Activated CD4-positive, alpha-beta T cell treated with anti-CD3 and anti-CD28 coated beads, Interleukin-2, amount 50 U/mL, for 16 hours (primary cell): Measurements from ENCODE around the gene CACNB2.

Source experiments
- DNase-seq: peaks from one replicate; pipeline ENCODE4 v3.0.0-alpha.2; 2020

Gene CACNB2

DNA sequence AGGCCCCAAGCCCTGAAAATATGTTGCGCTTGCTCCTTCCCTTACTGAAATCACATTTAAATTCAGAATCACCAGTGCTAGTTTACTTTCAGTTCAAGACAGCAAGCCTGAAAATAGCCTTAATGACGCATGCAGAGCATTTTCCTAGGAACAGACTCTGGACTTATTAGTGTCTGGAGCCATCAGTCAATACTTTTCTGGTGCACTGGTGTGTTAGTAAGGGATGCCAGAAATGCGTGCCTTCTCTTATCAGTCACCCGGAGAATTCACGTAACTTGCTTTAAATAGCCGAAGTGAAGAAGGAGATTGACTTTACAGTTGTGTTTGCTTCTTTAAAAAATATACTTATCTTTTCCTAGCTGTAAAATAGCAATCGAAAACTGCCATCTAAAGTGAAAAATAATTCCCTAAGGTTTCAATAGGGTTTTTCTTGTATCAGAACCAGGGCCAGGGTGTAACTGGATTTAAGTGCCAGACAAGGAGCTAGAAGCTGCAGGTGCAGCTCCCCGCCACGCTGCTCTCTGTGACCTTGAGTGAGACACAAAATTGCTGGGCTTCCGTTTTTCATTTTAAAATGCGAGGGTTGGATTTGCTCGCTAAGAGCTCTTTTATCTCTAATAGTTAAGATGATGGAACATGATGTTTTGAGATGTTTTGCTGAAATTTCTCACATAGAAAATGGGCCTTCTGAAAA, 333.3 kb downstream of the CACNB2 start:
- DNase-seq: no peak

GRCh38 chr10:18474118-18474455, 333.9 kb downstream of the CACNB2 start:
- DNase-seq: no peak

GRCh38 chr10:18476076-18476647, 335.9 kb downstream of the CACNB2 start:
- no peak for DNase-seq

DNA sequence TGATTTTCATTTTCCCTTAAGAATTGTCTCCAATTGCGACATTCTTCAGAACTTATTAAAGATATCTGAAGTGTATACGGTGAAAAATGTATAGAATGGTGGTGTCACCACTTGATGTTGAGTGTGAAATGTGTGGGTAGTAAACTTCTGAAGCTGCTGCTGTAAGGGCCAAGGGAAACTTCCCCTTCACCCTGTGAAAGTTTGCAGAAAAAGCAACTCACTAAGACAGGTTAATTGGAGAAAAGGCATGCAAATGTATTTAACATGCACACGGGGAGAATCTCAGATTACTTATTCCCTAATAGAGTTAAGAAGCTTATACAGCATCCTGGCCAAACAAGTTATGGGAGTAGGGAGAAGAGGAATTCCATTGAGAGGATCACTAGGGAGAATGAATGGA, 338.1 kb downstream of the CACNB2 start:
- DNase-seq: no peak

- no peak for DNase-seq
These were observed 339.3 kb downstream of the CACNB2 start for GRCh38 chr10:18479502-18479901.

DNA sequence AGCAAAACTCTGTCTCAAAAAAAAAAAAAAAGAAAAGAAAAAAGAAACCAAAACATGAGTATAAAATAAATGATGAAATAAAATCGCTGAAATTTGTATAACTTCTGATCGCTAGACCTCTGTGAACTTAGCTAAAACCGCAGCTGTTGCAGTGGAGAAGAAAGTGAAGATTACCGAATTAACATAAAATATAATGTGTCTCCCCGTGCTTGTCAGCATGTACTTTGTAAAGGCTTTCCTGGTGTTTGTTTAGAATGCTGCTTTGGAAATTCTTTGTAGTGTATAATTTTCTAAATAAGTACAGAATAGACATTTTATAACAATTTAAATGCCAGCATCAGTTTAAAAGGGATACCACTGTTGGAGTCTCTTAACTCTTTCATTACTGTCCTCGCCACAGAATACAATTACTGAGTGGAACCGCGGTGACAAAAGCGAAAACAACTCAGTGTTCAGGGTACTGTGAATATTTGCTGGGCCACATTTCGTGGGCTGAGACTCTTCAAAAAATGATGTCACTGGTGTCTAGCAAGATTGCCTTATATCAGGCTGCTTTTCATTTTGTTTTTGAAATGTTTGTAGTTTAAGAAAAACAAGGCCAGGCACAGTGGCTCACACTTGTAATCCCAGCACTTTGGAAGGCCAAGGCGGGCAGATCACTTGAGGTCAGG, 343.4 kb downstream of the CACNB2 start:
- no peak for DNase-seq

DNA sequence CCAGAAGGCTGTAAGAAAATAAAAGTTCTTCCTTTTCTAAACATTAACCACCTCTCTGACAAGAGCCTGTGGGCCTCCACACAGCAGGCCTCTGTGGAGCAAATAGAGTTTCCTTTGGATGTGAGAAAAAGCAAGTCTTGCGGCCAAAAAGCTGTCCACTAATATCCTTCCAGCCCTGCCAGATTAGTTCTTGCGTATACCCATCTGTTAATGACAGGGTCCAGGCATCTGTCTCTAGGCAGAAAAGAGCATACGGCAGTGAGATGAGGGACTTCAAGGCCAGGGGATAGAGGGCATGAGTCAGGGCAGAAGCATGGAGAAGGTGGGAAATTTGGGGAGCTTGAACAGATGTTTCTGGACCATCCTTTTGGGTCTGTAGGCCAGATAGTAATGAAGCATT, 346.2 kb downstream of the CACNB2 start:
- DNase-seq: no peak

DNA sequence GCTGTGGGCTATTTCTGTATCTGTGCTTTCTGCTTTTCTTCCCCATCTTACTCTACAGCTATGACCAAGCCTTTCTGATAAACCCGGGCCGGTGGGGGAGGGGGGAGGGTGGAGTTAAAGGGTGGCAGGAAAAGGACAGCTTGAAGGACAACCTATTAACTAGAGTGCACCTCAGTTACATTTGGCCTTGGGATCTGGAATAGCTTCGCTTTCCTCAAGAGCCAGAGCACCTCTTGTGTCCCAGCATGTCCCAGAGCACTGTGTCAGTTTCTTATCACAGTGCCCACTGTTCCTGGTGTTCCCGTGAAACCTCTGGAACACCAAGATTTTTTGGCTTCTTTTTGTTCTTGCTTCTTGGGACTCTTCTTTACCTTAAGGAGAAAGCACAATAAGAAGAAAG, 350.5 kb downstream of the CACNB2 start:
- DNase-seq: no peak

GRCh38 chr10:18497806-18498369, 357.7 kb downstream of the CACNB2 start:
- DNase-seq: no peak

DNA sequence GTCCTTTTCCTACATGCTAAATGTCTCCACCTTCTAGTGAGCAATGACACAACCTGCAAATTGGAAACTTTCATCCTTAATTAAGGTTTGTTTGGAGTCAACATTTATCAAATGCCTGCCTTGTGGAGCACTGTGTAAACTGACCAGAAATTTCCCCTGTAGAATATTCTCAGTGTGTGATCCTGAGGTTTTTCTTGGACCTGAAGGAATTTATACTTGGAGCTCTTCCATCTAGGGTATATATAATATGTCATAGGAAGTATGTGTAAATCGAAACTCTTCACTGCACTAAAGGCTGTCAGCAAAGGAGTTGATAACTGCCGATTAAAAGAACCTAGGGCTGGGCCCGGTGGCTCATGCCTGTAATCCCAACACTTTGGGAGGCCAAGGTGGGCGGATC, 358.8 kb downstream of the CACNB2 start:
- no peak for DNase-seq

DNA sequence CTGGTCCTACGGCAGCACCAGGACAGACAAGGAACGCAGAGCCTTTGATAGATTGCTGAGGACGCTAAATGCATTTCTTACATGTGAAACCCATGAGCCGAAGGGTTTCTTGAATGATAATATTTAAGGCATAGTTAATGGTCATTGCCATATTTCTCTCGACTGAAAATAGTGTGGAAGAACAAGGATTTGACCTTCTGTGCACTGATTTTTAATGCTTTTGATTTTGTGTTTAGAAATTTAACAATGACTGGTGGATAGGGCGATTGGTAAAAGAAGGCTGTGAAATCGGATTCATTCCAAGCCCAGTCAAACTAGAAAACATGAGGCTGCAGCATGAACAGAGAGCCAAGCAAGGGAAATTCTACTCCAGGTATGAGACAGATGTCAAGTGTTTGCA, 360.4 kb downstream of the CACNB2 start:
- DNase-seq: no peak

- DNase-seq: peak; percentile 31
These were observed 361.0 kb downstream of the CACNB2 start for GRCh38 chr10:18501198-18501597.

DNA sequence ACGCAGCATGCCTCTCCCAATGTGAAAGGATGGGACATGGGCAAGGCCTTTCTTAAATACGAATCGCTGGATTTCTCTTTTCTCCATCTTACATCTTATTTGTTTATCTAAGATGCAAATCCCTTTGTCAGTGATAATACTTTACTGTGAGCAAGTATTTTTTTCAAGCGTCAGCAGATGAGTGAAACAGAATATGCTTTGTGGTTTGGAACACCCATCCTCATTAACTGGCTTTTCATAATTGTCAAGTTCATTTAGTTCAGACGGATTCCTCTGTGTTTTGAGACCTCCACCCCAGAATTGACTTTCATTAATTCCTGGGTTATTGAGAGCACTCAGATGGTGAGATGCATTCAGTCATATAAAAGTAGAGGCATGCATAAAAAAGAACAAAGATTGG, 361.4 kb downstream of the CACNB2 start:
- peak; percentile 1 for DNase-seq

- no peak for DNase-seq
These were observed 363.9 kb downstream of the CACNB2 start for GRCh38 chr10:18504161-18504560.

- no peak for DNase-seq
These were observed 365.4 kb downstream of the CACNB2 start for GRCh38 chr10:18505456-18506118.

GRCh38 chr10:18508587-18508986, 368.4 kb downstream of the CACNB2 start:
- DNase-seq: no peak

DNA sequence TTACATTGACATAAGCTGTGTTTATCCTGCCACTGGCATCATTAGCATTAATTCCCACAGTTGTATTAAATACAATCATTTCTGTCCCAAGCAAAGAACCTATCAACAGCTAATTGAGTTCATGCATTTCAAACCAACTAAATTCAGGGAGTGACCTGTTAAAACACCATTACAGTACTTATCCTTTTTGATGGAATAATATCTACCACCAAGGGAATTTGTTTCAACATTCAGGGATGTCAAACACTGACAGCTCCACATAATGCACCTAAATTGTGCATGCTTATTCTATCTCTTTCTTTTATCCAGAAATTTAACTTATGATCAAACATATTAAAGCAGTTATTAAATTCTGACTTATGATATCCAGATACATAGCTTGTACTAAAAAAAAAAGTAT, 374.3 kb downstream of the CACNB2 start:
- no peak for DNase-seq

DNA sequence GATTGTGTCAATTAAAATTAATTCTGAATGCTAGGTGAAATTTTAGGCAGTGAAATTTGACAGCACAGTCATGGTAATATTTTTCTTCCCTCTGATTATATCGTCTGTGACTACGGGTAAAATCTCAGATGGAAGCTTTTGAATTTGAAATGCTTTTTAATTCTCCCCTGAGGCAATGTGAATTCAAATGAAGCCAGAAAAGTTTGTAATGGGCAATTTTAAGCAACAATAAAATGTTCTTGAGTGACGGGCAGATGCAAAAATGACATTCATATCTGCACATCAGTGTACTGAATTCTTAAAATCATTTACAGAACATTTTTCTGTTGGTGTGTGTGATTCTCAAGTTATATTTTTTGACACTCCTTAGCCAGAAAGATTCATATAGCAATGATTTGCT, 376.6 kb downstream of the CACNB2 start:
- DNase-seq: no peak

DNA sequence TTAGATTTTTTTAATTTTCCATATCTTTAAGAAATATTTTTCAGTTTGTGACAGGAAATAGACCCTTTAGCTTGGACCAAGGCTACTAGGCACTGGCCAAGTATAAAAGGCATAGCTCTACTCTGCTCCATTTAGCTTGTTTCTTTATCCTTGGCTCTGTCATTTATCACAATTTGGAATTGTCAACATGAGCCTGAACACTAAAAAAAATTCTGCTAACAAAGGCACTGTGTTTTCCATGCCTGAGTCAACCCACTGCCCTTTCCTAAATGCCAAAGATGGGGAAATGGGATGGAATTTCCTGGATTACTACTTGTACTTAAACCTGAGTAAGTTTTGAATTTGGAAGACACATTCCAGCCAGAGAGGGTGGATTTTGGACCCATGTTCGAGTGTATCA, 382.8 kb downstream of the CACNB2 start:
- DNase-seq: no peak

DNA sequence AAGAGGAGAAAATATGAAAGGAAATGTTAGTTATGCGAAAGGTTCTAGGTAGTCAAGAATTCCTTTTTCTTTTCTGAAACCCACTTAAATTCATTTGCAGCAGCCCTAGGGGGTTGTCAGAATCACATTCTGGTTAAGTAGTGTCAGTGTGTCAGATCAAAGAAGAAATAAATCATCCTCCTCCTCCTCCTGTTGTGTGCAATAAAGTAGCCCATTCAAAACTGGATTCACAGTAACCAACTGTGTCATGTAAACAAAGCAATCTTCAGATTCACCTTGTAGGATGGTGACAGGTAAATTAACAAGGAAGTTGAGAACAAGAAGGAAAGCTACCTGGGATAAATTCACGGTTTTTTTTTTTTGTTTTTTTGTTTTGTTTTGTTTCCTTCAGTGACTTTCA, 383.6 kb downstream of the CACNB2 start:
- no peak for DNase-seq

DNA sequence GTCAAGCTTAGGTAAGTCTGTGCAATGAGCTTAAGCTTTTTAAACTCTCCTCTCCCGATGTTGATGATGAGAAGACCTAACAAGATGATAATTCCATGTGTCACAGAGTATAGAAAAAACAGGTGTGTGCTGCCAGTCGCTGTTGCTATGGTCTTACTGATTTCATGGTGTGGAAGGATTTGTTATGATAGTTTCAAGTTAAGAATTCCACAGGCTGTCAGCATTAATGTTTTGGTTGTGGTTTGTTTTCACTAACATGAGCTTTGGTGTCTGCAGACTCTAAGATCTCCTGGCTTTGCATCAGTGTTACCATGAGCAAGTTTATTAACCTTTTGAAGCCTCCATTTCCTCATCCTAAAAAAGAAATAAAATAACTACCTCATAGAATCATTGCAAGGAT, 387.5 kb downstream of the CACNB2 start:
- DNase-seq: no peak

DNA sequence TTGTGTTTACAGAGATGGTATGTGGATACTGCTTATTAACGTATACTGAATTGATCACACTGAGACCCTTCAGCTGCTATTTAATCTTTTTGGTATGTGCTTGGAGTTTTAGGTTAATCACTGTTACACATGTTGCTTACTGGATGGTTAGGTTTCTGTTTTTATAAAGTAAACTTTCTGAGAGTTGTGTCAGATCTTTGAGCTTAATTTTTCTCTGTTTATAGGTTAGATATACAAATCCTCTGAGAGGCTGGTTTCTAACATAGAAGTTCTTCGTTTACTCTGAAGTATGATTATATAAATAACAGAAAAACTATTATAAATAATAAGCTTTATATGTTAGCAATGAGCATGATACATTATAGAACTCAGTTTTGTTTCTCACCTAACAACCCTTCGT, 388.1 kb downstream of the CACNB2 start:
- no peak for DNase-seq

DNA sequence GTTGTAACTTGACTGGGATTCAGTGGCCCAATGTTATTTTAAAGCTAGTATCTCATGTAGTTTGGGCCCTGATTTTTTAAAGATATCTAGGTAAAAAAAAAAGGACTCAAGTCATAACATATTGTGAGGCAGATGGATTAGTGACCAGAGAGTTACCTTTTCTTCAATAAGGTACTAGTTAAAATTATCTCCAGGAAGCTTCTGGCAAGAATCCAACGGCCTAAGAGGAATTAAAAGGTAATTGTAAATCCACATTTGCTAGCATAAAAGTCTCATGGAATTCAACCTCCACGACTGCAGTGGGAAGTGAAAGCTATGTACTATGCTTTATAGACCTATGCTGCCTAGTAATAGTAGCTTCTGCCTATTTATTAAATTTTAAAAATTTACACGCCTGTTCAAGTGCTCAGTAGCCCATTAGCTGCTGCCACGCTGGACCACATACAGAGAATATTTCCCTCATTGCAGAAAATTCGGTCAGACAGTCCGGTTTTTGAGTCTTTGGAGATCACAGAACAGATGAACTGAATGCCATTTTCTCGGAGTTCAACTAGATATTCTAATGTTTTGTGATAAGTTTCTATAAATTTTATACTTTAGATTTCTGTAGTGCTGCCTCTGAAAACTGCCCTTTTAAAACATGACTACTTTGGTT, 392.8 kb downstream of the CACNB2 start:
- DNase-seq: no peak
